Loucy (cell line): ENCODE measurements around the gene MCC.

Source experiments
- EZH2phosphoT487 ChIP-seq: fragments of 200-600 bp; IDR thresholded peaks from 2 replicates; pipeline ENCODE4 v1.6.1; 2018; ENCODE audit warnings: antibody characterized with exemption, mild to moderate bottlenecking, moderate library complexity, borderline replicate concordance
- TF ChIP-seq, protein P1 (sequence below): fragments of 200-600 bp; sonication (generic); conservative IDR thresholded peaks from 2 replicates; pipeline ENCODE4 v1.5.1; 2014; ENCODE audit warnings: mild to moderate bottlenecking, antibody characterized with exemption, low read length

DNA sequence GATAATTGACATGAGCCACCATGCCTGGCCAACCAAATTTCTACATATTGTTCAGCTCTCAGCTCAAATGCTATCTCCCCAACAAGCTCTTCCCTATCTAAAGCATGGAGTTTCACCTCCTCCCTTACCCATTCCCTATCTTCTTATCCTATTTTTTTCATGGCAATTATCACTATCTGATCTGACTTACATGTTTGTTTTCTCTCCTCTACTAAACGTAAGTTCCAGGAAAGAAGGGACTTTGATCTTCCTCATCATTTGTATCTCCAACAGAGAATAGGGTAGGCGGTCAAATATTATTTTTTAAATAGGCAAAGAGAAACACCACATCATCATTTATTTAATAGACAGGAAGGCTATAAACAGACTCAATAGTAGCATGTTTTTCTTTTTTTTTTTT, 381.4 kb downstream of the MCC start:
- TF ChIP-seq, protein P1, sequence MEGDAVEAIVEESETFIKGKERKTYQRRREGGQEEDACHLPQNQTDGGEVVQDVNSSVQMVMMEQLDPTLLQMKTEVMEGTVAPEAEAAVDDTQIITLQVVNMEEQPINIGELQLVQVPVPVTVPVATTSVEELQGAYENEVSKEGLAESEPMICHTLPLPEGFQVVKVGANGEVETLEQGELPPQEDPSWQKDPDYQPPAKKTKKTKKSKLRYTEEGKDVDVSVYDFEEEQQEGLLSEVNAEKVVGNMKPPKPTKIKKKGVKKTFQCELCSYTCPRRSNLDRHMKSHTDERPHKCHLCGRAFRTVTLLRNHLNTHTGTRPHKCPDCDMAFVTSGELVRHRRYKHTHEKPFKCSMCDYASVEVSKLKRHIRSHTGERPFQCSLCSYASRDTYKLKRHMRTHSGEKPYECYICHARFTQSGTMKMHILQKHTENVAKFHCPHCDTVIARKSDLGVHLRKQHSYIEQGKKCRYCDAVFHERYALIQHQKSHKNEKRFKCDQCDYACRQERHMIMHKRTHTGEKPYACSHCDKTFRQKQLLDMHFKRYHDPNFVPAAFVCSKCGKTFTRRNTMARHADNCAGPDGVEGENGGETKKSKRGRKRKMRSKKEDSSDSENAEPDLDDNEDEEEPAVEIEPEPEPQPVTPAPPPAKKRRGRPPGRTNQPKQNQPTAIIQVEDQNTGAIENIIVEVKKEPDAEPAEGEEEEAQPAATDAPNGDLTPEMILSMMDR: no peak
- no peak for TF ChIP-seq EZH2phosphoT487
